GM12873 (cell line): ENCODE results near the gene PLGRKT.

Experiments
- CTCF ChIP-seq: IDR thresholded peaks from 2 replicates; pipeline ENCODE4 v1.5.1; 2012; ENCODE audit warnings: low read depth, mild to moderate bottlenecking, moderate library complexity, low read length, control low read depth; ENCODE audit not compliant: insufficient read depth; ENCODE audit errors: missing control alignments

Gene PLGRKT

GRCh38 chr9:5364294-5365024, 73.3 kb downstream of the PLGRKT start:
- no peak for TF ChIP-seq CTCF

GRCh38 chr9:5361326-5362010, 76.3 kb downstream of the PLGRKT start:
- no peak for TF ChIP-seq CTCF

DNA sequence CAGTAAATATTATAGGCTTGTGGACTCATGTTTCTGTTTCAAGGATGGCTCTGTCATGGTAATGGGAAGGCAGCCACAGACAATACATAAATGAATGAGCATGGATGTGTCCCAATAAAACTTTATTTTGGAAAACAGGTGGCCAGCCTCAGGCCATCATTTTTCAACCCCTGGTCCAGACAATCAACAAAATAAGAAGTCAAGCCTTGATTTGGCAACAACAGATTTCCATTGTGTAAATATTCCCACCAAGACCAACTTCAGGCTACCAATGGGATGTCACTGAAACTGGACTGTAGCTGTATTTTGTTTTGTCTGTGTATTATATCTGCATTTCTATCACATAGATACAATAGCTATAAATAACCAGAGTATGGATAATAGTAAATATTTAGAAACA, 77.4 kb downstream of the PLGRKT start:
- TF ChIP-seq CTCF = no peak

DNA sequence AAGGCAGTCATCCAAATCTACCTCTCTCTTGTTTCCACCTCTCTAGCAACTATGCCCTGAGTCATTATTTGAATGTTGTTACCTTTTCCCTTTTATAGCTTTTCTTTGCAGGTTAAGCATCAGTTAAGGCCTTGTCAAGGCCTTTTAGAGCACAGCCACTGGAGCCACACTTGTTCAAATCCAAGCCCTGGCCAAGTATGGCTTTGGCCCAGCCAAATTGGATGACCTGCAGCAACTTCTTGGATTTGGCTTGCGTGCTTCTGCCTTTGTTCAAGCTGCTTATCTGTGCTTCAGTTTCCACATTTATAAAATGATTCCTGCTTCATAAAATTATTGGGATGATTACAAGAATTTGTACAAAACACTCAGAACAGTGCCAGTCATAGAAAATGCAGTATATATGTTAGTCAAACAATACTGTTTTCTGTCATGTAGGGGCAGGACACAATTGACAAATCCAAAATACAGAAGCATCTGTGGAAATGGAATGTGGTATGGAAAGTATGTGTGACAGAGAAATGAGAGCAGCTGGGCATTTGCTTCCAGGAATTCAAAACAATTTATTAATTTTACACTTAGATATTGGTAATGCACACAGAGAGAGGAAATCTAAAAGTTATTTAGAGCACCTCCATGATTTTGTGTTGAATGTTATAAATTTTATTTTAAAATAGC, 80.2 kb downstream of the PLGRKT start:
- no peak for TF ChIP-seq CTCF

DNA sequence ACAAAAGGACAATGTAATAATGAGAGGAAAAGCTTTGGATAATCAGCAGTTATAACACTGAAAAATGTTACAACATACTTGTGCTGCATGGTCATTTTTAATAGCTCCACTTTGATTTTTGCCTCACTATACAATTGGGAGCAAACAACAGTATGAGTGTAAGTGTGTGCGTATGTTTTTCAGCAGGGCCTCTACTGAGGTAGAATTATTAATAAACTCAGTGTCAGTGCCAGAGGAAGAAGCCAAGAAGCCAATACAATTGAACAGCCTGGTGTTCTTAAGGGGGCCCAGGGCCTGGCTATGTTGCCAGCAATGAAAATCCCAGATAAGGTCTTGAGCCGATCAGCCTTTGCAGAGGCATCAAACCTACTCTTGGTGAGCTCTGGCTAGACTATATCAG, 81.9 kb downstream of the PLGRKT start:
- no peak for TF ChIP-seq CTCF

DNA sequence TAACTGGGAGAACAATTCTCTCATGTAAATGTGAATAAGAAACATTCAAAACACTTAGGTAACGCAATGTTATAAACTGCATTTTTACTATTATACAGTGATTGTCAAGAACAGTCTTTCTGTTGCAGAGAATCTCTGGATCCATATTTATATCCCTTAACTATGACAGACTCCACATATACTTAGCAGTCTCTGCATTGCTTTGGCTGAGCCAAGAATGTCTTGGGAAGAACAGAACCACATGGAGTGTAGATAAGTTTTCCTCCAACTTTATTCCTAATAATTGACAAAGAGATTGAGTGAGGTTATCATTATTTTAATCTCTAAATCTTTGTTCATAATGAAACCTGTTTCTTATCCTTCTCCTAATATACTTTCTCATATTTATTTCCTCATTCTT, 82.5 kb downstream of the PLGRKT start:
- TF ChIP-seq CTCF = no peak

GRCh38 chr9:5354184-5354583, 83.5 kb downstream of the PLGRKT start:
- TF ChIP-seq CTCF = no peak
